HepG2 (cell line): ENCODE results near the gene CDC23. TPM values are rescaled to one million over a fixed set of nuclear protein-coding genes. Genes with fewer than 3 reads are reported as not detected.

Source experiments
- ATAC-seq: fragments of 200-7000 bp; cut with Tn5 transposase; 3 replicates; pipeline ENCODE4 v1.9.1; 2020; ENCODE audit warnings: mild to moderate bottlenecking, moderate library complexity
- BruUV-seq: library from RNA; stranded (reverse); fragments of 400-500 nt; replicated peaks from 2 replicates; lab custom pipeline; 2021; lab: Mats Ljungman, UMichigan
- CTCF ChIA-PET: fragments of 300-600 bp; formaldehyde crosslinking; extraction: SDS; loops from one replicate; lab custom pipeline; 2021; ENCODE audit warnings: low total read pairs, inconsistent platforms, low intra/inter-chr PET ratio; lab: Yijun Ruan, JAX
- POLR2A ChIA-PET: fragments of 350-600 bp; sonication (Branson Sonifier 250); formaldehyde crosslinking; loops from one replicate; lab custom pipeline; 2020; ENCODE audit warnings: antibody characterized with exemption, inconsistent platforms; lab: Yijun Ruan, JAX
- DNase-seq: peaks from one replicate; pipeline ENCODE4 v3.0.0-alpha.2; 2015; ENCODE audit warnings: low spot score
- FAIRE-seq: peaks from 3 replicates; lab custom pipeline; 2011; peaks lifted over from hg19 to GRCh38; lab: Jason Lieb, UNC
- H2AFZ ChIP-seq: one replicate; pipeline ENCODE4 v1.6.1; 2011; ENCODE audit warnings: low read length, inconsistent platforms
- H3K27ac ChIP-seq: fragments of 300-600 bp; 3 replicates; pipeline ENCODE4 v1.8.0; 2011; ENCODE audit warnings: mixed run types, mild to moderate bottlenecking, mixed read lengths, low read length, inconsistent platforms; ENCODE audit not compliant: insufficient read depth; ENCODE audit errors: extremely low read length
- H3K27me3 ChIP-seq, 2 experiments: fragments of 200-600 bp in 1 of 2; 2 replicates in 1 of 2; 3 replicates in 1 of 2; pipeline versions ENCODE4 v1.6.0 to v1.8.0; 2011; ENCODE audit warnings: low read length in 2 of 2, mild to moderate bottlenecking in 2 of 2, moderate library complexity in 2 of 2, inconsistent platforms in 1 of 2; ENCODE audit not compliant: insufficient read depth in 2 of 2, control insufficient read depth in 1 of 2
- H3K36me3 ChIP-seq, 2 experiments: fragments of 200-600 bp in 1 of 2; replicated peaks in 1 of 2; 2 replicates in 1 of 2; 3 replicates in 1 of 2; pipeline versions ENCODE4 v1.5.1 to v1.8.0; 2011; ENCODE audit warnings: low read length in 2 of 2, inconsistent platforms in 1 of 2; ENCODE audit not compliant: insufficient read depth in 2 of 2, control insufficient read depth in 1 of 2
- H3K4me1 ChIP-seq: 2 replicates; pipeline ENCODE4 v1.5.1; 2012; ENCODE audit warnings: low read length, inconsistent platforms; ENCODE audit not compliant: insufficient read depth
- H3K4me2 ChIP-seq: 2 replicates; pipeline ENCODE4 v1.6.0; 2011; ENCODE audit warnings: low read depth, low read length, inconsistent platforms
- H3K4me3 ChIP-seq, 3 experiments: fragments of 200-600 bp in 1 of 3; sonication (generic), shearing (Covaris generic) in 1 of 3; replicated peaks in 1 of 3; 2 replicates each; pipeline ENCODE4 v1.5.1; 2011 to 2016; ENCODE audit warnings: low read length in 3 of 3, inconsistent platforms in 2 of 3, low read depth in 2 of 3, mild to moderate bottlenecking in 2 of 3, control low read depth in 1 of 3, mixed read lengths in 1 of 3; ENCODE audit not compliant: insufficient read depth in 1 of 3
- H3K79me2 ChIP-seq: one replicate; pipeline ENCODE4 v1.6.1; 2011; ENCODE audit warnings: low read length, inconsistent platforms; ENCODE audit not compliant: insufficient read depth
- H3K9ac ChIP-seq: 2 replicates; pipeline ENCODE4 v1.6.0; 2011; ENCODE audit warnings: mild to moderate bottlenecking, low read depth, low read length, inconsistent platforms; ENCODE audit not compliant: insufficient read depth
- H3K9me3 ChIP-seq: 2 replicates; pipeline ENCODE4 v1.5.1; 2012; ENCODE audit warnings: mild to moderate bottlenecking, low read length
- H4K20me1 ChIP-seq: 2 replicates; pipeline ENCODE4 v1.6.0; 2011; ENCODE audit warnings: inconsistent platforms, mild to moderate bottlenecking, low read length, moderate library complexity; ENCODE audit not compliant: insufficient read depth
- SIX1 ChIP-seq: sonication (generic); formaldehyde crosslinking; IDR thresholded peaks from 2 replicates; pipeline ENCODE4 v1.4.0; 2020; ENCODE audit warnings: missing genetic modification reagents, borderline replicate concordance
- ZFYVE20 ChIP-seq: sonication (generic); formaldehyde crosslinking; IDR thresholded peaks from 2 replicates; pipeline ENCODE4 v1.8.0; 2023; ENCODE audit warnings: low read depth, mild to moderate bottlenecking, moderate library complexity, missing genetic modification reagents, borderline replicate concordance
- WGBS: methylation state at CpG from one replicate; pipeline ENCODE4 v1.1.6; 2017; ENCODE audit warnings: low lambda C conversion rate; 5-methylcytosine and 5-hydroxymethylcytosine counted together
- in situ Hi-C: cut with HindIII; loops from 2 replicates; pipeline ENCODE4 v1.10.0; 2017; ENCODE audit warnings: low pct_unique_long_range_greater_than_20kb; ENCODE audit not compliant: extremely low pct_ligation_motif_present
- intact Hi-C: fragments of 100-400 bp; cut with micrococcal nuclease; formaldehyde crosslinking; loops from one replicate; pipeline ENCODE4 v1.10.0; 2022; ENCODE audit not compliant: unreplicated experiment
- polyA plus RNA-seq, 8 experiments: library from polyadenylated mRNA; depleted of rRNA in 3 of 8; stranded (reverse) in 7 of 8; unstranded in 1 of 8; fragments of >200 nt; fragmentation: Illumina TruSeq in 4 of 8; extraction: Trizol in 4 of 8; gene quantifications; 2 replicates each; pipeline versions ENCODE4 v1.2.1 to v1.2.3, GENCODE V29; 2011 to 2016; ENCODE audit warnings: low read depth in 4 of 8, missing spikeins in 1 of 8, mixed read lengths in 1 of 8; ENCODE audit not compliant: insufficient read depth in 1 of 8
- total RNA-seq, 5 experiments: library from RNA; depleted of rRNA; stranded (reverse); fragments of >200 nt; fragmentation: Illumina TruSeq; extraction: Trizol; gene quantifications; 2 replicates each; pipeline ENCODE4 v1.2.3, GENCODE V29; 2016; ENCODE audit warnings: low read depth in 1 of 5
- TF ChIP-seq, protein P1 (sequence below): sonication (generic); formaldehyde crosslinking; IDR thresholded peaks from 2 replicates; pipeline ENCODE4 v1.5.0; 2020; ENCODE audit warnings: mild to moderate bottlenecking, missing genetic modification reagents

Gene CDC23
- total and polyA plus RNA-seq, 2 of the 13 experiments (the other 11 are each of a cell fraction or from before 2014, with no cell fraction given), result 38.3 to 47.7 TPM

DNA sequence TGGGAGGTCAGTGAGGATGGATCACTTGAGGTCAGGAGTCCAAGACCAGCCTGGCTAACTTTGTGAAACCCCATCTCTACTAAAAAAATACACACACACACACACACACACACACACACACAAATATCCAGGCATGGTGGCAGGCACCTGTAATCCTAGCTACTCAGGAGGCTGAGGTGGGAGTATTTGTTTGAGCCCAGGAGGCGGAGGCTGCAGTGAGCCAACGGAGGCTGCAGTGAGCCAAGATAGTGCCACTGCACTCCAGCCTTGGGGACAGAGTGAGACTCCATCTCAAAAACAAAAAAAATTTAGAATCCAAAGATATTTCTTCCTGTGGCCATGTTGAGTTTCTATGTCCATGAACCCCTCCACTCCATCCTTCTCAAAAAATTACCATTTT is 21.5 kb upstream of the CDC23 start:
- Histone ChIP-seq H3K4me1 (peaks cover 39% of the 10 kb centered on the region), H3K9ac (no peak overlapping the region), H3K9me3 (no peaks in the 10 kb centered on the region), H3K79me2 (no peaks in the 10 kb centered on the region), H3K4me2 (no peak overlapping the region), H3K4me3 (no peak overlapping the region), H3K27ac (no peak overlapping the region), H2AFZ (no peak overlapping the region), H4K20me1 (no peaks in the 10 kb centered on the region), H3K27me3 (no peaks in the 10 kb centered on the region), H3K36me3 (no peaks in the 10 kb centered on the region)
- ChIA-PET POLR2A (no interaction called here), CTCF (no interaction called here)
- intact Hi-C loops (no loop called here), in situ Hi-C loops (no loop called here)
- no peak for FAIRE-seq
- no peak for ATAC-seq
- DNase-seq, result no peak
- TF ChIP-seq, protein P1, sequence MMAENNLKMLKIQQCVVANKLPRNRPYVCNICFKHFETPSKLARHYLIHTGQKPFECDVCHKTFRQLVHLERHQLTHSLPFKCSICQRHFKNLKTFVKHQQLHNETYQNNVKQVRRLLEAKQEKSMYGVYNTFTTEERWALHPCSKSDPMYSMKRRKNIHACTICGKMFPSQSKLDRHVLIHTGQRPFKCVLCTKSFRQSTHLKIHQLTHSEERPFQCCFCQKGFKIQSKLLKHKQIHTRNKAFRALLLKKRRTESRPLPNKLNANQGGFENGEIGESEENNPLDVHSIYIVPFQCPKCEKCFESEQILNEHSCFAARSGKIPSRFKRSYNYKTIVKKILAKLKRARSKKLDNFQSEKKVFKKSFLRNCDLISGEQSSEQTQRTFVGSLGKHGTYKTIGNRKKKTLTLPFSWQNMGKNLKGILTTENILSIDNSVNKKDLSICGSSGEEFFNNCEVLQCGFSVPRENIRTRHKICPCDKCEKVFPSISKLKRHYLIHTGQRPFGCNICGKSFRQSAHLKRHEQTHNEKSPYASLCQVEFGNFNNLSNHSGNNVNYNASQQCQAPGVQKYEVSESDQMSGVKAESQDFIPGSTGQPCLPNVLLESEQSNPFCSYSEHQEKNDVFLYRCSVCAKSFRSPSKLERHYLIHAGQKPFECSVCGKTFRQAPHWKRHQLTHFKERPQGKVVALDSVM (CRISPR knock-in tag), result peak; percentile 85
- no peak for TF ChIP-seq ZFYVE20
- WGBS, result 26% methylated on average over 2 of the region's 2 CpGs
- no TSS peak for BruUV-seq

DNA sequence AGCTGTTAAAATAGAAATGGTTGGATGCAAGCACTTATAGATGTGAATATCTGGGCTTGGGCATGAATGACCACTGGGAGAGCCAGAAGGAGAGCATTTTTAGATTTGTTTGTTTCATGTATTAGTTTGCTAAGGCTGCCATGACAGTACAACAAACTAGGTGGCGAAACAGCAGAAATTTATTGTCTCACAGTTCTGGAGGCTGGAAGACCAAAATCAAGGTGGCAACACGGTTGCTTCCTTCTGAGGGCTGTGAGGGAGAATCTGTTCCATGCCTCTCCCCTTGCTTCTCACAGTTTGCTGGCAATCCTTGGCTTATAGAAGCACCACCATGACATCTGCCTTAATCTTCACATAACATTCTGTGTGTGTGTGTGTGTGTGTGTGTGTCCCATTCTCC is 20.2 kb upstream of the CDC23 start:
- BruUV-seq, result no TSS peak

More for the DNA sequence above, 20.2 kb upstream of the CDC23 start:
- ChIA-PET CTCF (no interaction called here), POLR2A (no interaction called here)
- Histone ChIP-seq H3K27me3 (no peaks in the 10 kb centered on the region), H3K4me2 (no peak overlapping the region), H2AFZ (no peak overlapping the region), H3K4me3 (no peak overlapping the region), H3K36me3 (no peaks in the 10 kb centered on the region), H4K20me1 (no peaks in the 10 kb centered on the region), H3K9ac (no peak overlapping the region), H3K79me2 (no peaks in the 10 kb centered on the region), H3K4me1 (peaks cover 38% of the 10 kb centered on the region), H3K27ac (no peak overlapping the region), H3K9me3 (no peaks in the 10 kb centered on the region)
- ATAC-seq (no peak), FAIRE-seq (no peak), DNase-seq (no peak)
- intact Hi-C loops (no loop called here), in situ Hi-C loops (no loop called here)
- WGBS, result 33% methylated on average over 2 of the region's 2 CpGs
- no peak for TF ChIP-seq SIX1 (CRISPR knock-in tag)
